Measurements from ENCODE around the gene HID1. TPM values are rescaled to one million over a fixed set of nuclear protein-coding genes. Genes with fewer than 3 reads are reported as not detected.
A peak's percentile ranks its signal among the peaks of the same experiment; 100 is the strongest.

HID1 gene
- total RNA-seq, 1 experiment from 2014 or later, result 114 TPM

- H3K4me3 Mint-ChIP-seq (ENCODE audit: low read depth, unreplicated experiment), result no peak overlapping the region
- H3K9me3 Mint-ChIP-seq (ENCODE audit: low read depth, unreplicated experiment), result no peaks in the 10 kb centered on the region
- intact Hi-C loops (cut with micrococcal nuclease; ENCODE audit: unreplicated experiment), result no loop called here
- H3K27ac Mint-ChIP-seq (ENCODE audit: unreplicated experiment), result peak overlapping the region; percentile 14
- no TSS peak for BruUV-seq (replicated peaks)
- H3K27me3 Mint-ChIP-seq (ENCODE audit: unreplicated experiment), result no peaks in the 10 kb centered on the region
- no peaks in the 10 kb centered on the region for H3K4me1 Mint-ChIP-seq (ENCODE audit: low read depth, unreplicated experiment)
- TF ChIP-seq, protein P1, sequence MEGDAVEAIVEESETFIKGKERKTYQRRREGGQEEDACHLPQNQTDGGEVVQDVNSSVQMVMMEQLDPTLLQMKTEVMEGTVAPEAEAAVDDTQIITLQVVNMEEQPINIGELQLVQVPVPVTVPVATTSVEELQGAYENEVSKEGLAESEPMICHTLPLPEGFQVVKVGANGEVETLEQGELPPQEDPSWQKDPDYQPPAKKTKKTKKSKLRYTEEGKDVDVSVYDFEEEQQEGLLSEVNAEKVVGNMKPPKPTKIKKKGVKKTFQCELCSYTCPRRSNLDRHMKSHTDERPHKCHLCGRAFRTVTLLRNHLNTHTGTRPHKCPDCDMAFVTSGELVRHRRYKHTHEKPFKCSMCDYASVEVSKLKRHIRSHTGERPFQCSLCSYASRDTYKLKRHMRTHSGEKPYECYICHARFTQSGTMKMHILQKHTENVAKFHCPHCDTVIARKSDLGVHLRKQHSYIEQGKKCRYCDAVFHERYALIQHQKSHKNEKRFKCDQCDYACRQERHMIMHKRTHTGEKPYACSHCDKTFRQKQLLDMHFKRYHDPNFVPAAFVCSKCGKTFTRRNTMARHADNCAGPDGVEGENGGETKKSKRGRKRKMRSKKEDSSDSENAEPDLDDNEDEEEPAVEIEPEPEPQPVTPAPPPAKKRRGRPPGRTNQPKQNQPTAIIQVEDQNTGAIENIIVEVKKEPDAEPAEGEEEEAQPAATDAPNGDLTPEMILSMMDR (IDR thresholded peaks at IDR 0.05; ENCODE audit: unreplicated experiment), result no peak
- H3K36me3 Mint-ChIP-seq (ENCODE audit: insufficient read depth, unreplicated experiment), result peaks cover 31% of the 10 kb centered on the region
- DNase-seq, result no peak
- CTCF ChIA-PET, result no interaction called here
Observed at GRCh38 chr17:75001915-75002843, 29.6 kb upstream of the HID1 start.

DNA sequence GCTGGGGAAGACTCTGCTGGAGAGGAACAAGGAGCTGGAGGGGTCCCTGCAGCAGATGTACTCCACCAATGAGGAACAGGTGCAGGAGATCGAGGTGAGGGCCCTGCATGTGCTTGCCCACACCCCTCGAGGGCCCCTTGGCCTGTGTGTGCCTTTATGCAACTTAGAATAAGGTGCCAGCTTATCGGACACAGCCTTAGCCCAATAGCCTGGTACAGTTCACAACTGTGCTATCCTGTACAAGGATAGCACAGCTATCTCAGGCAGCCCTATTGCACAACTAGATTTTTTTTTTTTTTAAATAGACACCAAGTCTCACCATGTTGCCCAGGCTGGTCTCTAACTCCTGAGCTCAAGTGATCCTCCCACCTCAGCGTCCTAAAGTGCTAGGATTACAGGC lies 27.0 kb upstream of the HID1 start:
- CTCF ChIA-PET, result interaction anchor here (0.8 kb wide), 2 partner anchors 9 to 13 kb away, joined by 3 to 6 read pairs; partner anchors contain the start of gene MRPL58
- Mint-ChIP-seq H3K4me3 (ENCODE audit: low read depth, unreplicated experiment) (no peak overlapping the region), H3K4me1 (ENCODE audit: low read depth, unreplicated experiment) (peaks cover 8% of the 10 kb centered on the region), H3K27ac (ENCODE audit: unreplicated experiment) (no peak overlapping the region), H3K27me3 (ENCODE audit: unreplicated experiment) (no peaks in the 10 kb centered on the region), H3K9me3 (ENCODE audit: low read depth, unreplicated experiment) (no peaks in the 10 kb centered on the region), H3K36me3 (ENCODE audit: insufficient read depth, unreplicated experiment) (peaks cover 27% of the 10 kb centered on the region)
- intact Hi-C loops (cut with micrococcal nuclease; ENCODE audit: unreplicated experiment), result no loop called here
- DNase-seq, result no peak
- TF ChIP-seq, protein P1 (IDR thresholded peaks at IDR 0.05; ENCODE audit: unreplicated experiment), result no peak
- BruUV-seq (replicated peaks), result no TSS peak

GRCh38 chr17:74998783-74999182 lies 26.2 kb upstream of the HID1 start:
- intact Hi-C loops (cut with micrococcal nuclease; ENCODE audit: unreplicated experiment), result no loop called here
- H3K4me1 Mint-ChIP-seq (ENCODE audit: low read depth, unreplicated experiment), result peaks cover 8% of the 10 kb centered on the region
- CTCF ChIA-PET, result interaction anchor here (0.6 kb wide), 1 partner anchor 120 kb away, joined by 3 read pairs; no protein-coding TSS in a partner anchor
- no peaks in the 10 kb centered on the region for H3K9me3 Mint-ChIP-seq (ENCODE audit: low read depth, unreplicated experiment)
- H3K36me3 Mint-ChIP-seq (ENCODE audit: insufficient read depth, unreplicated experiment), result peaks cover 19% of the 10 kb centered on the region
- no peaks in the 10 kb centered on the region for H3K27me3 Mint-ChIP-seq (ENCODE audit: unreplicated experiment)
- TF ChIP-seq, protein P1 (IDR thresholded peaks at IDR 0.05; ENCODE audit: unreplicated experiment), result no peak
- no peak overlapping the region for H3K27ac Mint-ChIP-seq (ENCODE audit: unreplicated experiment)
- H3K4me3 Mint-ChIP-seq (ENCODE audit: low read depth, unreplicated experiment), result no peak overlapping the region
- no peak for DNase-seq
- BruUV-seq (replicated peaks), result no TSS peak

- no TSS peak for BruUV-seq (replicated peaks)
- DNase-seq, result no peak
- TF ChIP-seq, protein P1 (IDR thresholded peaks at IDR 0.05; ENCODE audit: unreplicated experiment), result no peak
- Mint-ChIP-seq H3K4me1 (ENCODE audit: low read depth, unreplicated experiment) (peaks cover 33% of the 10 kb centered on the region), H3K4me3 (ENCODE audit: low read depth, unreplicated experiment) (no peak overlapping the region), H3K27me3 (ENCODE audit: unreplicated experiment) (no peaks in the 10 kb centered on the region), H3K27ac (ENCODE audit: unreplicated experiment) (no peak overlapping the region), H3K36me3 (ENCODE audit: insufficient read depth, unreplicated experiment) (peaks cover 6% of the 10 kb centered on the region), H3K9me3 (ENCODE audit: low read depth, unreplicated experiment) (no peaks in the 10 kb centered on the region)
- CTCF ChIA-PET, result interaction anchor here (0.6 kb wide), 1 partner anchor 26 kb away, joined by 8 read pairs; no protein-coding TSS in a partner anchor
- intact Hi-C loops (cut with micrococcal nuclease; ENCODE audit: unreplicated experiment), result no loop called here
Observed at GRCh38 chr17:74995847-74996246, 23.3 kb upstream of the HID1 start.
